SK-N-SH treated with all-trans-retinoic acid at 6 μM for 48 hours (cell line): ENCODE measurements around the gene ALOX15B.
A peak's percentile ranks its signal among the peaks of the same experiment; 100 is the strongest.

Experiments
- ATAC-seq: fragments of 200-7000 bp; cut with Tn5 transposase; 3 replicates; pipeline ENCODE4 v1.9.1; 2020; ENCODE audit warnings: mild to moderate bottlenecking, moderate library complexity
- BACH2 ChIP-seq: fragments of 250-450 bp; sonication (Bioruptor Pico); IDR thresholded peaks from 2 replicates; pipeline ENCODE4 v1.9.0; 2021; ENCODE audit warnings: mild to moderate bottlenecking, borderline replicate concordance
- CSDC2 ChIP-seq: fragments of 250-450 bp; sonication (Bioruptor Pico); IDR thresholded peaks from 2 replicates; pipeline ENCODE4 v1.5.0; 2020; ENCODE audit warnings: mild to moderate bottlenecking, moderate library complexity
- ESRRG ChIP-seq: fragments of 250-450 bp; sonication (Bioruptor Pico); IDR thresholded peaks from 2 replicates; pipeline ENCODE4 v1.6.1; 2021; ENCODE audit warnings: mild to moderate bottlenecking
- GLIS3 ChIP-seq: fragments of 250-450 bp; sonication (Bioruptor Pico); IDR thresholded peaks from 2 replicates; pipeline ENCODE4 v1.5.0; 2020; ENCODE audit warnings: mild to moderate bottlenecking, moderate library complexity
- ISL1 ChIP-seq: fragments of 250-450 bp; sonication (Bioruptor Pico); IDR thresholded peaks from 2 replicates; pipeline ENCODE4 v2.1.2; 2022; ENCODE audit warnings: mild to moderate bottlenecking, moderate library complexity
- OSR1 ChIP-seq: fragments of 250-450 bp; sonication (Bioruptor Pico); IDR thresholded peaks from 2 replicates; pipeline ENCODE4 v1.8.0; 2022; ENCODE audit warnings: moderate library complexity, mild to moderate bottlenecking, inconsistent platforms
- SNAI2 ChIP-seq: fragments of 250-450 bp; sonication (Bioruptor Pico); IDR thresholded peaks from 2 replicates; pipeline ENCODE4 v1.5.0; 2020; ENCODE audit warnings: mild to moderate bottlenecking, moderate library complexity
- TOX ChIP-seq: fragments of 250-450 bp; sonication (Bioruptor Pico); IDR thresholded peaks from 2 replicates; pipeline ENCODE4 v1.8.0; 2021; ENCODE audit warnings: mild to moderate bottlenecking, moderate library complexity, borderline replicate concordance
- ZC3H10 ChIP-seq: fragments of 250-450 bp; sonication (Bioruptor Pico); IDR thresholded peaks from 2 replicates; pipeline ENCODE4 v1.5.1; 2021; ENCODE audit warnings: mild to moderate bottlenecking, moderate library complexity
- ZFP3 ChIP-seq: fragments of 250-450 bp; sonication (Bioruptor Pico); IDR thresholded peaks from 2 replicates; pipeline ENCODE4 v1.5.0; 2020; ENCODE audit warnings: mild to moderate bottlenecking, moderate library complexity
- ZFP30 ChIP-seq: fragments of 450-650 bp; formaldehyde crosslinking; IDR thresholded peaks from 2 replicates; pipeline ENCODE4 v1.5.0; 2022; ENCODE audit warnings: mild to moderate bottlenecking, moderate library complexity
- ZNF565 ChIP-seq: fragments of 450-650 bp; formaldehyde crosslinking; conservative IDR thresholded peaks from 2 replicates; pipeline ENCODE4 v1.5.0; 2020; ENCODE audit warnings: low read depth, mild to moderate bottlenecking, moderate library complexity
- ZNF70 ChIP-seq: fragments of 450-650 bp; formaldehyde crosslinking; IDR thresholded peaks from 2 replicates; pipeline ENCODE4 v1.5.0; 2020; ENCODE audit warnings: mild to moderate bottlenecking, moderate library complexity
- ZNF8 ChIP-seq: fragments of 450-650 bp; formaldehyde crosslinking; IDR thresholded peaks from 2 replicates; pipeline ENCODE4 v1.5.0; 2020; ENCODE audit warnings: mild to moderate bottlenecking, moderate library complexity
- TF ChIP-seq, protein P1 (sequence below): fragments of 250-450 bp; sonication (Bioruptor Pico); IDR thresholded peaks from 2 replicates; pipeline ENCODE4 v1.5.1; 2021; ENCODE audit warnings: mild to moderate bottlenecking, moderate library complexity
- TF ChIP-seq, protein P2 (sequence below): fragments of 250-450 bp; sonication (Bioruptor Pico); IDR thresholded peaks from 2 replicates; pipeline ENCODE4 v1.8.0; 2021; ENCODE audit warnings: low read depth, mild to moderate bottlenecking, moderate library complexity, borderline replicate concordance
- TF ChIP-seq, protein P3 (sequence below): fragments of 250-450 bp; sonication (Bioruptor Pico); IDR thresholded peaks from 2 replicates; pipeline ENCODE4 v1.5.1; 2020; ENCODE audit warnings: low read depth, mild to moderate bottlenecking, moderate library complexity
- TF ChIP-seq, protein P4 (sequence below): fragments of 250-450 bp; sonication (Bioruptor Pico); IDR thresholded peaks from 2 replicates; pipeline ENCODE4 v1.8.0; 2020; ENCODE audit warnings: mild to moderate bottlenecking, moderate library complexity, borderline replicate concordance
- TF ChIP-seq, protein P5 (sequence below): fragments of 250-450 bp; sonication (Bioruptor Pico); IDR thresholded peaks from 2 replicates; pipeline ENCODE4 v1.5.0; 2020; ENCODE audit warnings: mild to moderate bottlenecking, moderate library complexity

The ALOX15B gene, protein sequence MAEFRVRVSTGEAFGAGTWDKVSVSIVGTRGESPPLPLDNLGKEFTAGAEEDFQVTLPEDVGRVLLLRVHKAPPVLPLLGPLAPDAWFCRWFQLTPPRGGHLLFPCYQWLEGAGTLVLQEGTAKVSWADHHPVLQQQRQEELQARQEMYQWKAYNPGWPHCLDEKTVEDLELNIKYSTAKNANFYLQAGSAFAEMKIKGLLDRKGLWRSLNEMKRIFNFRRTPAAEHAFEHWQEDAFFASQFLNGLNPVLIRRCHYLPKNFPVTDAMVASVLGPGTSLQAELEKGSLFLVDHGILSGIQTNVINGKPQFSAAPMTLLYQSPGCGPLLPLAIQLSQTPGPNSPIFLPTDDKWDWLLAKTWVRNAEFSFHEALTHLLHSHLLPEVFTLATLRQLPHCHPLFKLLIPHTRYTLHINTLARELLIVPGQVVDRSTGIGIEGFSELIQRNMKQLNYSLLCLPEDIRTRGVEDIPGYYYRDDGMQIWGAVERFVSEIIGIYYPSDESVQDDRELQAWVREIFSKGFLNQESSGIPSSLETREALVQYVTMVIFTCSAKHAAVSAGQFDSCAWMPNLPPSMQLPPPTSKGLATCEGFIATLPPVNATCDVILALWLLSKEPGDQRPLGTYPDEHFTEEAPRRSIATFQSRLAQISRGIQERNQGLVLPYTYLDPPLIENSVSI

DNA sequence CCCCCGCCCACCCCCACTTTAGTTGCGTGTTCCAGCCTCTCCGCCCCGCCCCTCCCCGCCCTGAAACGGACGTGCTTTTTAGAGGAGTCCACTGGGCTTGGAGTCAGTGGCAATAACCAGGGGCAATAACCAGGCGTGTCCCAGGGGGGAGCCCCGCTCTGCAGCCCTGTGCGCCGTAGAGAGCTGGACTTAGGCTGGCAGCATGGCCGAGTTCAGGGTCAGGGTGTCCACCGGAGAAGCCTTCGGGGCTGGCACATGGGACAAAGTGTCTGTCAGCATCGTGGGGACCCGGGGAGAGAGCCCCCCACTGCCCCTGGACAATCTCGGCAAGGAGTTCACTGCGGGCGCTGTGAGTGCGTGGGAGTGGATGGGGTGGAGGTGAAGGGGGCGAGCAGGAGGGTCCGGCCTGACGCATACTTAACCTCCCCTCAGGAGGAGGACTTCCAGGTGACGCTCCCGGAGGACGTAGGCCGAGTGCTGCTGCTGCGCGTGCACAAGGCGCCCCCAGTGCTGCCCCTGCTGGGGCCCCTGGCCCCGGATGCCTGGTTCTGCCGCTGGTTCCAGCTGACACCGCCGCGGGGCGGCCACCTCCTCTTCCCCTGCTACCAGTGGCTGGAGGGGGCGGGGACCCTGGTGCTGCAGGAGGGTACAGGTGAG is at the start of gene ALOX15B:
Gene ALOX15B, plus strand, starts transcription at position 106 of the 657 bp plus-strand sequence. Its CDS starts 97 bp downstream, at position 203.
- ATAC-seq, result no peak
- TF ChIP-seq SNAI2 (CRISPR knock-in tag), result no peak
- TF ChIP-seq CSDC2 (CRISPR knock-in tag), result no peak
- TF ChIP-seq TOX (CRISPR knock-in tag), result no peak
- TF ChIP-seq, protein P1, sequence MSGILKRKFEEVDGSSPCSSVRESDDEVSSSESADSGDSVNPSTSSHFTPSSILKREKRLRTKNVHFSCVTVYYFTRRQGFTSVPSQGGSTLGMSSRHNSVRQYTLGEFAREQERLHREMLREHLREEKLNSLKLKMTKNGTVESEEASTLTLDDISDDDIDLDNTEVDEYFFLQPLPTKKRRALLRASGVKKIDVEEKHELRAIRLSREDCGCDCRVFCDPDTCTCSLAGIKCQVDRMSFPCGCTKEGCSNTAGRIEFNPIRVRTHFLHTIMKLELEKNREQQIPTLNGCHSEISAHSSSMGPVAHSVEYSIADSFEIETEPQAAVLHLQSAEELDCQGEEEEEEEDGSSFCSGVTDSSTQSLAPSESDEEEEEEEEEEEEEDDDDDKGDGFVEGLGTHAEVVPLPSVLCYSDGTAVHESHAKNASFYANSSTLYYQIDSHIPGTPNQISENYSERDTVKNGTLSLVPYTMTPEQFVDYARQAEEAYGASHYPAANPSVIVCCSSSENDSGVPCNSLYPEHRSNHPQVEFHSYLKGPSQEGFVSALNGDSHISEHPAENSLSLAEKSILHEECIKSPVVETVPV (CRISPR knock-in tag), result no peak
- TF ChIP-seq ISL1 (CRISPR knock-in tag), result no peak

DNA sequence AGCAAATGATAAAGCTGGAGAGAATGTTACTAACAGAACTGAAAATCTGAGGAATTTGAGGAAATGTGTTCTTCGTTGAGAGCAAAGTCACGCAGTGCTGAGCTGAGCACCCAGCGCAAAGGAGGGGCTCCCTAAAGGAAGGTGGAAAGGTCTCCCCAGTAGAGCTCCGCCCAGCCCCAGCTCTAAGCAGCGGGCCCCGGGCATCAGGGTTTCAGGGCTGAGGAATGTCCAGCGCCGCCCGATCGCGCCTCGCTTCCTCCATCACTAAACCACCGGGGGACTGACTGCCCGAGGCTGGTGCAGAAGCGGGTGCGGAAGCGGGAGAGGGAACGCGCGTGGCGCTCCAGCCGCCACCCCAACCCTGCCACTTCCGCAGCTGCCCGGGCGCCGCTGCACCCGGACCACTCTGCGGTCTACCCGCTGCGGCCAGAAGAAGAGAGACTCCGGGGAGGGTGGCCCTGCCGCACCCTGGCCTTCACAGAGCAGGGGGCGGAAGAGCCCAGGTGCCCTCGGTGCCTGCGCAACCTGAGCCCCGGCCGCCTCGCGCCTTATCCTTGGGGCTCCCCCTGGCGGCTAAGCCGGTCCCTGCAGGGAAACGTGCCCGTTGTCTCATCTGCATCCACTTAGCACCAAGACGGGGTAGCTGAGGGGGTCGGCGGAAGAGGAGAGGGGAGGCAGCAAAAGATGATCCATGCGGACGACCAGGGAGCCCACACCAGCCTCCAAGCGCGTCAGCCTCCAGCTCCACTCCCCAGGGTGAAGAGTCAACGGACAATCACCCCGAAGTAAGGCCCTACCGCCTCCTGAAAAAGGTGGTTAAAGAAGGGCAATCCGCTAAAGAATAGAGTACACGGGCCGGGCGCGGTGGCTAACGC is 48.8 kb upstream of the ALOX15B start:
- peak; percentile 90 for ATAC-seq
- TF ChIP-seq, protein P2, sequence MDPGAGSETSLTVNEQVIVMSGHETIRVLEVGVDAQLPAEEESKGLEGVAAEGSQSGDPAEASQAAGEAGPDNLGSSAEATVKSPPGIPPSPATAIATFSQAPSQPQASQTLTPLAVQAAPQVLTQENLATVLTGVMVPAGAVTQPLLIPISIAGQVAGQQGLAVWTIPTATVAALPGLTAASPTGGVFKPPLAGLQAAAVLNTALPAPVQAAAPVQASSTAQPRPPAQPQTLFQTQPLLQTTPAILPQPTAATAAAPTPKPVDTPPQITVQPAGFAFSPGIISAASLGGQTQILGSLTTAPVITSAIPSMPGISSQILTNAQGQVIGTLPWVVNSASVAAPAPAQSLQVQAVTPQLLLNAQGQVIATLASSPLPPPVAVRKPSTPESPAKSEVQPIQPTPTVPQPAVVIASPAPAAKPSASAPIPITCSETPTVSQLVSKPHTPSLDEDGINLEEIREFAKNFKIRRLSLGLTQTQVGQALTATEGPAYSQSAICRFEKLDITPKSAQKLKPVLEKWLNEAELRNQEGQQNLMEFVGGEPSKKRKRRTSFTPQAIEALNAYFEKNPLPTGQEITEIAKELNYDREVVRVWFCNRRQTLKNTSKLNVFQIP (CRISPR knock-in tag), result no peak
- TF ChIP-seq, protein P3, sequence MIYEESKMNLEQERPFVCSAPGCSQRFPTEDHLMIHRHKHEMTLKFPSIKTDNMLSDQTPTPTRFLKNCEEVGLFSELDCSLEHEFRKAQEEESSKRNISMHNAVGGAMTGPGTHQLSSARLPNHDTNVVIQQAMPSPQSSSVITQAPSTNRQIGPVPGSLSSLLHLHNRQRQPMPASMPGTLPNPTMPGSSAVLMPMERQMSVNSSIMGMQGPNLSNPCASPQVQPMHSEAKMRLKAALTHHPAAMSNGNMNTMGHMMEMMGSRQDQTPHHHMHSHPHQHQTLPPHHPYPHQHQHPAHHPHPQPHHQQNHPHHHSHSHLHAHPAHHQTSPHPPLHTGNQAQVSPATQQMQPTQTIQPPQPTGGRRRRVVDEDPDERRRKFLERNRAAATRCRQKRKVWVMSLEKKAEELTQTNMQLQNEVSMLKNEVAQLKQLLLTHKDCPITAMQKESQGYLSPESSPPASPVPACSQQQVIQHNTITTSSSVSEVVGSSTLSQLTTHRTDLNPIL (CRISPR knock-in tag), result no peak
- no peak for TF ChIP-seq CSDC2 (CRISPR knock-in tag)
- TF ChIP-seq, protein P4, sequence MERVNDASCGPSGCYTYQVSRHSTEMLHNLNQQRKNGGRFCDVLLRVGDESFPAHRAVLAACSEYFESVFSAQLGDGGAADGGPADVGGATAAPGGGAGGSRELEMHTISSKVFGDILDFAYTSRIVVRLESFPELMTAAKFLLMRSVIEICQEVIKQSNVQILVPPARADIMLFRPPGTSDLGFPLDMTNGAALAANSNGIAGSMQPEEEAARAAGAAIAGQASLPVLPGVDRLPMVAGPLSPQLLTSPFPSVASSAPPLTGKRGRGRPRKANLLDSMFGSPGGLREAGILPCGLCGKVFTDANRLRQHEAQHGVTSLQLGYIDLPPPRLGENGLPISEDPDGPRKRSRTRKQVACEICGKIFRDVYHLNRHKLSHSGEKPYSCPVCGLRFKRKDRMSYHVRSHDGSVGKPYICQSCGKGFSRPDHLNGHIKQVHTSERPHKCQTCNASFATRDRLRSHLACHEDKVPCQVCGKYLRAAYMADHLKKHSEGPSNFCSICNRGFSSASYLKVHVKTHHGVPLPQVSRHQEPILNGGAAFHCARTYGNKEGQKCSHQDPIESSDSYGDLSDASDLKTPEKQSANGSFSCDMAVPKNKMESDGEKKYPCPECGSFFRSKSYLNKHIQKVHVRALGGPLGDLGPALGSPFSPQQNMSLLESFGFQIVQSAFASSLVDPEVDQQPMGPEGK, result no peak
- TF ChIP-seq, protein P5, sequence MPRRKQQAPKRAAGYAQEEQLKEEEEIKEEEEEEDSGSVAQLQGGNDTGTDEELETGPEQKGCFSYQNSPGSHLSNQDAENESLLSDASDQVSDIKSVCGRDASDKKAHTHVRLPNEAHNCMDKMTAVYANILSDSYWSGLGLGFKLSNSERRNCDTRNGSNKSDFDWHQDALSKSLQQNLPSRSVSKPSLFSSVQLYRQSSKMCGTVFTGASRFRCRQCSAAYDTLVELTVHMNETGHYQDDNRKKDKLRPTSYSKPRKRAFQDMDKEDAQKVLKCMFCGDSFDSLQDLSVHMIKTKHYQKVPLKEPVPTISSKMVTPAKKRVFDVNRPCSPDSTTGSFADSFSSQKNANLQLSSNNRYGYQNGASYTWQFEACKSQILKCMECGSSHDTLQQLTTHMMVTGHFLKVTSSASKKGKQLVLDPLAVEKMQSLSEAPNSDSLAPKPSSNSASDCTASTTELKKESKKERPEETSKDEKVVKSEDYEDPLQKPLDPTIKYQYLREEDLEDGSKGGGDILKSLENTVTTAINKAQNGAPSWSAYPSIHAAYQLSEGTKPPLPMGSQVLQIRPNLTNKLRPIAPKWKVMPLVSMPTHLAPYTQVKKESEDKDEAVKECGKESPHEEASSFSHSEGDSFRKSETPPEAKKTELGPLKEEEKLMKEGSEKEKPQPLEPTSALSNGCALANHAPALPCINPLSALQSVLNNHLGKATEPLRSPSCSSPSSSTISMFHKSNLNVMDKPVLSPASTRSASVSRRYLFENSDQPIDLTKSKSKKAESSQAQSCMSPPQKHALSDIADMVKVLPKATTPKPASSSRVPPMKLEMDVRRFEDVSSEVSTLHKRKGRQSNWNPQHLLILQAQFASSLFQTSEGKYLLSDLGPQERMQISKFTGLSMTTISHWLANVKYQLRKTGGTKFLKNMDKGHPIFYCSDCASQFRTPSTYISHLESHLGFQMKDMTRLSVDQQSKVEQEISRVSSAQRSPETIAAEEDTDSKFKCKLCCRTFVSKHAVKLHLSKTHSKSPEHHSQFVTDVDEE (CRISPR knock-in tag), result no peak
- TF ChIP-seq ZFP30 (CRISPR knock-in tag), result no peak
- TF ChIP-seq OSR1 (CRISPR knock-in tag), result no peak
- no peak for TF ChIP-seq SNAI2 (CRISPR knock-in tag)
- no peak for TF ChIP-seq ISL1 (CRISPR knock-in tag)
- TF ChIP-seq GLIS3 (CRISPR knock-in tag), result no peak
- TF ChIP-seq BACH2 (CRISPR knock-in tag), result no peak
- TF ChIP-seq ZC3H10, result no peak
- TF ChIP-seq ZNF8 (CRISPR knock-in tag), result no peak
- no peak for TF ChIP-seq ZNF565 (CRISPR knock-in tag)
- TF ChIP-seq, protein P1 (CRISPR knock-in tag), result no peak
- no peak for TF ChIP-seq ZFP3 (CRISPR knock-in tag)
- no peak for TF ChIP-seq ESRRG (CRISPR knock-in tag)
- TF ChIP-seq ZNF70 (CRISPR knock-in tag), result no peak
